CD4-positive, alpha-beta T cell treated with Interleukin-4 for 4 hours (primary cell): ENCODE results near the gene NRXN3.

Experiments
- DNase-seq: peaks from one replicate; pipeline ENCODE4 v3.0.0-alpha.2; 2020

Gene NRXN3

DNA sequence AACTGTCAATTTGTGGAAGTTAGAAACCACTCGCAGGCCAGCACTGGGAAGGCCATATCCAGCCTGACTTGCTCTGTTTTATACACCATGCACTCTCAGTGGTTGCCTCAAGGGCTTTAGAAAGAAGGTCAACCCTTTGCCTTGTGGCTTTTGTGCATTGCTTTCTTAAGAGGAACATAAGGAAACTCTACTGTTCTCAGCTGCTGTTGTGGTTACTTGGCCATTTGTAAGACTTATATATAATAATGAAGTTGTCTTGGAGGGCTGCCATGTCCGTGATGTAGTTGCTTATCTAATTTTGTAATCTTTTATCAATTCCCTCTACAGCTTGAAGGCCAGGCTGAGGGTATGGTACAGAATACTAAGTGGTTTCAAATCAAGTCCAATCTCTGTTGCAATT lies 1403.3 kb downstream of the NRXN3 start:
- no peak for DNase-seq

- DNase-seq = no peak
Observed at GRCh38 chr14:79575032-79575431, 1404.9 kb downstream of the NRXN3 start.

- DNase-seq = no peak
Observed at GRCh38 chr14:79576424-79576823, 1406.3 kb downstream of the NRXN3 start.

DNA sequence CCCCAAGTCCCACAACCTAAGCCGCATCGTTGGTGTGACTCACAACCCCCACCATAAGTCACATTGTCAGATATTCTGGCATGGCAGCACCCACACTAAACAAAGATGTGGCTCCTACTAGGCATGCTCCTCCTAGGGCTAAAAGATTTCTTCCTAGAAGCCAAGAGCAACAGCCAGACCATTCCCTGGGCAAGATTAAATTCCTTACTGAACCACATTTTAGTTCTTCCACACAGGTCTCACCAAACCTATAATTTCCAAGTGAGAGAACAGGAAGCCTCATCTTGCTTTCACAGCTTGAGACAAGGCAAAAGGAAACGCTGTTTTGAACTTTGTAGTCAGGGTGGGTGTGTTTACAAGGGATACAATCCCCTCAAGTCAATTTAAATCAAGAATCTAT lies 1408.3 kb downstream of the NRXN3 start:
- DNase-seq = no peak

- no peak for DNase-seq
Observed at GRCh38 chr14:79580414-79580813, 1410.2 kb downstream of the NRXN3 start.

- no peak for DNase-seq
Observed at GRCh38 chr14:79580906-79581305, 1410.7 kb downstream of the NRXN3 start.

- no peak for DNase-seq
Observed at GRCh38 chr14:79581912-79582576, 1411.9 kb downstream of the NRXN3 start.

GRCh38 chr14:79583738-79584408 lies 1413.7 kb downstream of the NRXN3 start:
- DNase-seq = no peak

GRCh38 chr14:79584679-79585078 lies 1414.5 kb downstream of the NRXN3 start:
- no peak for DNase-seq

- DNase-seq = no peak
Observed at GRCh38 chr14:79585845-79586244, 1415.7 kb downstream of the NRXN3 start.

GRCh38 chr14:79586416-79586815 lies 1416.2 kb downstream of the NRXN3 start:
- DNase-seq = no peak

- no peak for DNase-seq
Observed at GRCh38 chr14:79586989-79587598, 1416.9 kb downstream of the NRXN3 start.

DNA sequence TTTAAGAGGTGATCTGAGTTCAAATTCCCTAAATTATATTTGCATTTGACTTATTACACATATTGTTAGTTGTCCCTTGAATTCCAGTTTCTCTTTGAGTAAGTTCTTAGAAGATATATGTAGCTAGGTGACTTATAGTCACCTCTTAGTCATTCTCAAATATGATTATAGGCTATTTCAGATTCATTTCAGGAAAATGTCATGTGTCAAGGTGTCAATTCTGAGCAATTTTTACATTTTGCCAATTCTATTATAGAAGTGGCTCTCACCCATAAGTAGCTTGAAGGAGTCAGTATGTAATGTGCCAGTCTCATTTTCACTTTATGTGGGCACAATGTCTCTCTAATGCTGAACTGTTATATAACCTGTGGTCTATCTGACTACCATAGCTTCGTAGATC lies 1417.7 kb downstream of the NRXN3 start:
- no peak for DNase-seq

DNA sequence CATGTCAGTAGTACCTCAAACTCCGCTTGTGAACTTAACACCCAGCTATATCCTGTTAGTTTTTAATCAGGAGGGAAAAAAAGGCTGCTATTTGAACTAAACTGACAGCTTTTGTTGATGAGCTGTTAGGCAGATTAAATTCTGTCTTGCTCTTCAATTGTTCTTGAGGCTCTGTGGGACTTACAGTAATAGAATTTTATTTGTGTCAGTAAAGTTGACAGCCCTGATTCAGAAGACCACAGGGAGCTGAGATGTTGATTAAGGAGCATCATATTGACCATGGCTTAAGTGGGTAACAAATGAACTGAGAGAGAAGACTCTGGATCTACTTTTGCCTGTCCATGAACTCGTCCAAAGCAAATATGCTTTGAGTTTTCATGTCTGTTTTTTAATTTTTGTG lies 1418.2 kb downstream of the NRXN3 start:
- DNase-seq = no peak

DNA sequence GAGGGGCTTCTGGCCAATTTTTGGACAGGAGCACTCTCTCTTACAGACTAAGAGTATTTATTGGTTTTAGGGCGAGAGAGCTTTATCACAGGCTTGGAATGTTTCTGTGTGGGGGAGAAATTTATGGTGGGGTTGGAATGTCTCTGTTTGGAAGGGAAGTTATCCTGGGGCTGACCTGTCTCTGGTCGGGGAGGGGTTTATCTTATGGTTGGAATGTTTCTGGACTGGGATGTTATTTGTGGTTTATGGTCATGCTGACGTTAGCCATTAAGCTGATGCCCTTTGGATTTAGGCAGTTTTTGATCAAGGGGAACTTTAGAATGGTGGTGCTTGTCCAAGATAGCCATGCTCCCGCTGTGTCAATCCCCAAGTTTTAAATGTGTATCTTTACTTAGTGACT lies 1426.4 kb downstream of the NRXN3 start:
- DNase-seq = no peak

GRCh38 chr14:79597566-79597965 lies 1427.4 kb downstream of the NRXN3 start:
- DNase-seq = no peak

GRCh38 chr14:79598339-79598738 lies 1428.2 kb downstream of the NRXN3 start:
- no peak for DNase-seq

GRCh38 chr14:79599239-79599638 lies 1429.1 kb downstream of the NRXN3 start:
- no peak for DNase-seq

DNA sequence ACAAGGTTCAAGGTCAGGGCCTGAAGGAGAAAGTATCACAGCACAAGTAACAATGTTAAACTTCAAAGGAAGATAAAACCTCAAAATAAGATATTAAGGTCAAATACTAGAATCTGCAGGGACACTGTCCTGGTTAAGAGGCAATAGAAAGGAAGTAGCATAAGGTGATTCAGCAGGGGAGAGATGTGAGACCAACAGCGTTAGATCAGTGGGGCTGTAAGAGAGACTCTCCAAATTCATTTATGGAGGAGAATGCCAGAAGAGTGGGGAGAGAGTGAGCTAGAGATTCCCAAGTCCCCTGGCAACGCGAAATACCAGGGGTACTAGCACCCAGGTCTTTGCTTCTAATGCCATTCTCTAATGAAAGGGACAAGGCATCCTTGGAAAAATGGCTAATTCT lies 1430.2 kb downstream of the NRXN3 start:
- DNase-seq = no peak

DNA sequence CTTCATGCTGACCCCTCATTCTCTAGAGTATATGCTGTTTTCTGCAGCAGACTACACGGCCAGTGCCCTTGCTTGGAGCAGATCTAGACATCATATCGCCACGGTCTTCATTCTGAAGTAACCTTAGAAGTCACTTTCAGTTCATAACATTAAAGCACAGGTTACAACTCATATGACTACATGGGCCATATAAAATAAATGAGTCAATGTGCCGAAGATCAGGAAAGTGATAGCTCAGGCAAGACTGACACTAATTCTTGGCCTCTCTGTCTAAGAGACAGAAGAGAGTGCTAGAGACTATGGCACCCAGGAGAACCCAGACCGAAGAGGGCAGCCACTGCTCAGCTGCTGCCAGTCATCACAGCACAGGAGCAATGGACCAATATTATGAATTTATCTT lies 1431.4 kb downstream of the NRXN3 start:
- no peak for DNase-seq

GRCh38 chr14:79602045-79602444 lies 1431.9 kb downstream of the NRXN3 start:
- no peak for DNase-seq

GRCh38 chr14:79602742-79603141 lies 1432.6 kb downstream of the NRXN3 start:
- no peak for DNase-seq

- DNase-seq = no peak
Observed at GRCh38 chr14:79605849-79606248, 1435.7 kb downstream of the NRXN3 start.

DNA sequence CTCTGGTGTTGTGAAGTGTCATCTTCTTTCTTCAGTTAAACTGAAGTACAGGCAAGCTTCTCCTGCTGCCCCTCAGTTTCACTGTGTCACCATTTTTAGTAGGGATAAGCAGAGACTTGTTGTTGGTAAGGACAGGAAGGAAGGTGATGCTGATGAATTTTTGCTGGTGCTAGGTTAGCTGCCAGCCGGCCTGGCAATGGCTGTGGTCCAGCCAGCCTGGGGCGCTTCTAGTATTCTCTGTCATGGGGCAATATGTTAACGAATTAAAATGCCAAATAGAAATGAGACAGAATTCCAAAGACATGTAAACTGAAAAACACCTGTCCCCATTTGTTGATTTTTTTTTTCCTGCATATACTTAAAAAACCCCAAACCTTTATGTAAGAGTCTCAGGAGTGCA lies 1438.3 kb downstream of the NRXN3 start:
- DNase-seq = no peak

DNA sequence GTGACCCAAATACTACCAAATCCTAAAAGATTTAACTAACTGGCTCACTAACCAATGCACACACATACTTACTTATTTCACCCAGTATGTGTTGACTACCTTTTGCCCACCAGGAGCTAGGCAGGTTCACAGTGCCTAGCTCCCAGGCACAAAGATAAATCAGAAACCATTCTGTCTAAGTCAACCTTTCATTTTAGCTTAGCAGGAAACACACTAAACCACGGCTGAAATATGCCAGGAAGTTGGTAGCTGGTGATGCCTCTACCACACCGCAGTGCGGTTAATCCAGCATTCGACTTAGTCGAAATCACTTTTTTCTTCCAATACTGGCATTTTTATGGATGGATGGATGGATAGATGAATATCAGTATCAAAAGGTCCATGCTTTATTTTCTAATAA lies 1443.5 kb downstream of the NRXN3 start:
- DNase-seq = no peak
